ENCODE measurements around the gene SEMA6C.

SEMA6C gene

GRCh38 chr1:151158751-151159251 is 12.4 kb upstream of the SEMA6C start:
- DNase-seq (ENCODE audit: low read depth in 2 of 2, low spot score in 1 of 2): no peak

- DNase-seq (ENCODE audit: low read depth in 2 of 2, low spot score in 1 of 2): no peak
Observed at GRCh38 chr1:151158326-151158725, 11.9 kb upstream of the SEMA6C start.

- DNase-seq (ENCODE audit: low read depth in 2 of 2, low spot score in 1 of 2): peak in 1 of 2 donors; percentile 21
Observed at GRCh38 chr1:151157067-151157531, 10.7 kb upstream of the SEMA6C start.

GRCh38 chr1:151156515-151156819 is 10.0 kb upstream of the SEMA6C start, which contains the start of gene TNFAIP8L2:
Gene TNFAIP8L2 (plus strand): TSS chr1:151156649. CDS start chr1:151158698, 2,049 bp downstream.
- DNase-seq (ENCODE audit: low read depth in 2 of 2, low spot score in 1 of 2): peak; percentile 55 to 57

- no peak for DNase-seq (ENCODE audit: low read depth in 2 of 2, low spot score in 1 of 2)
Observed at GRCh38 chr1:151147665-151148064, 1.2 kb upstream of the SEMA6C start.

- no peak for DNase-seq (ENCODE audit: low read depth in 2 of 2, low spot score in 1 of 2)
Observed at GRCh38 chr1:151147132-151147503, 687 bp upstream of the SEMA6C start.

- DNase-seq (ENCODE audit: low read depth in 2 of 2, low spot score in 1 of 2): no peak
Observed at GRCh38 chr1:151146072-151146411, 389 bp downstream of the SEMA6C start.

GRCh38 chr1:151145304-151146071 is 943 bp downstream of the SEMA6C start:
- DNase-seq (ENCODE audit: low read depth in 2 of 2, low spot score in 1 of 2): no peak

GRCh38 chr1:151144474-151145303 is 1.7 kb downstream of the SEMA6C start:
- no peak for DNase-seq (ENCODE audit: low read depth in 2 of 2, low spot score in 1 of 2)

GRCh38 chr1:151143986-151144385 is 2.4 kb downstream of the SEMA6C start:
- DNase-seq (ENCODE audit: low read depth in 2 of 2, low spot score in 1 of 2): no peak

GRCh38 chr1:151143057-151143435 is 3.4 kb downstream of the SEMA6C start:
- DNase-seq (ENCODE audit: low read depth in 2 of 2, low spot score in 1 of 2): no peak

- DNase-seq (ENCODE audit: low read depth in 2 of 2, low spot score in 1 of 2): no peak
Observed at GRCh38 chr1:151142411-151143056, 3.9 kb downstream of the SEMA6C start.

- no peak for DNase-seq (ENCODE audit: low read depth in 2 of 2, low spot score in 1 of 2)
Observed at GRCh38 chr1:151137789-151138188, 8.6 kb downstream of the SEMA6C start.

GRCh38 chr1:151135433-151136385 is 10.7 kb downstream of the SEMA6C start:
- DNase-seq (ENCODE audit: low read depth in 2 of 2, low spot score in 1 of 2): no peak

GRCh38 chr1:151134991-151135390 is 11.4 kb downstream of the SEMA6C start:
- no peak for DNase-seq (ENCODE audit: low read depth in 2 of 2, low spot score in 1 of 2)

GRCh38 chr1:151134396-151134795 is 12.0 kb downstream of the SEMA6C start:
- DNase-seq (ENCODE audit: low read depth in 2 of 2, low spot score in 1 of 2): no peak

GRCh38 chr1:151133018-151133806 is 13.2 kb downstream of the SEMA6C start:
- DNase-seq (ENCODE audit: low read depth in 2 of 2, low spot score in 1 of 2): no peak

GRCh38 chr1:151132335-151133017 is 14.0 kb downstream of the SEMA6C start:
- no peak for DNase-seq (ENCODE audit: low read depth in 2 of 2, low spot score in 1 of 2)

- DNase-seq (ENCODE audit: low read depth in 2 of 2, low spot score in 1 of 2): no peak
Observed at GRCh38 chr1:151131701-151132334, 14.6 kb downstream of the SEMA6C start.
